SH-SY5Y (cell line): ENCODE data around the gene CNKSR3.

Experiments used
- GATA2 ChIP-seq: IDR thresholded peaks from 2 replicates; pipeline ENCODE4 v1.6.1; 2011; ENCODE audit warnings: mild to moderate bottlenecking, low read depth, low read length
- GATA3 ChIP-seq: IDR thresholded peaks from 2 replicates; pipeline ENCODE4 v1.6.1; 2011; ENCODE audit warnings: low read depth, mild to moderate bottlenecking, low read length, moderate library complexity

DNA sequence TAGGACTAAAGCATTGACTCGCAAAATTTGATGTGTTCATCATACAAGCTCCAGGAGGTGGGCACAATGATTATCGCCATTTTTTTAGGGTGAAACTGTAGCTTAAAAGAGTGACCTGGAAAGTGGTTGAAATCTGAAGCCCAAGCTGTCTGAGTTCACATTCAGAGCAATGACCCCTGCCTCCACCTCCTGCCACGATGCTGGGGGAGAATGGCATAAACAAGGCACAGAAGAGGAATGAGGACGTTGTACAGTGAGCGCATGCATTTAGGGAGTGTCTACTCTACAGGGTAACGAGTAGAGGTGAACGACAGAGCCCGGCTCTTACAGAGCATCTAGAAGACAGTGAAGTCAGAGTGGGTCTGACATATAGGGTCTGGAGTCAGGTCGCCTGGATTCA lies 37.2 kb downstream of the CNKSR3 start:
- TF ChIP-seq GATA2 (no peak), GATA3 (no peak)
